Panc1 (cell line): ENCODE measurements around the gene RIMBP2.

Experiments used
- CTCF ChIP-seq: fragments of 450-650 bp; IDR thresholded peaks from 2 replicates; pipeline ENCODE4 v1.5.1; 2017; ENCODE audit warnings: mild to moderate bottlenecking
- POLR2AphosphoS5 ChIP-seq: IDR thresholded peaks from 2 replicates; pipeline ENCODE4 v1.6.1; 2012; ENCODE audit warnings: mild to moderate bottlenecking, low read depth, low read length, moderate library complexity
- REST ChIP-seq, 2 experiments: IDR thresholded peaks; 2 replicates each; pipeline ENCODE4 v1.6.1; 2011 to 2012; ENCODE audit warnings: low read depth in 2 of 2, control low read depth in 1 of 2, low read length in 1 of 2, mild to moderate bottlenecking in 1 of 2, moderate library complexity in 1 of 2; ENCODE audit not compliant: insufficient read depth in 1 of 2

- TF ChIP-seq CTCF (no peak), POLR2AphosphoS5 (no peak), REST (IDR thresholded peaks at IDR 0.05; ENCODE audit: insufficient read depth in 1 of 2, low read depth in 2 of 2, low read length in 1 of 2) (no peak)
Measured at GRCh38 chr12:130572553-130572952, 143.5 kb downstream of the RIMBP2 start.
